T-helper 22 cell (primary cell): ENCODE results near the gene NEK4.
"Not testable (repeated sequence)": the region's sequence is repeated elsewhere in the genome, so short reads cannot be mapped to it uniquely, and the experiment has no call there.

Experiments
- DNase-seq: peaks from one replicate; pipeline ENCODE4 v3.0.0-alpha.2; 2020; ENCODE audit warnings: low read depth

Gene NEK4

DNA sequence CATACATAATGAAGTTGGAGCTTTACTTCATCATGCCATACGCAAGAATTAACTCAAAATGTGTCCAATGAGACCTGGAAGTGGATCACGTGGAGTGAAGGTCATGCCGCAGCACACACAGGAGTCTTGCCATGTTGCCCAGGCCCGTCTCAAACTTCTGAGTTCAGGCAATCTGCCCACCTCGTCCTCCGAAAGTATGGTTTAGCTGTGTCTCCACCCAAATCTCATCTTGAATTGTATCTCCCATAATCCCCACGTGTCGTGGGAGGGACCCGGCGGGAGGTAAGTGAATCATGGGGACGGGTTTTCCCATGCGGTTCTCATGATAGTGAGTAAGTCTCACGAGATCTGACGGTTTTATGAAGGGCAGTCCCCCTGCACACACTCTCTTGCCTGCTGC is 39.1 kb downstream of the NEK4 start:
- DNase-seq, result no peak

DNA sequence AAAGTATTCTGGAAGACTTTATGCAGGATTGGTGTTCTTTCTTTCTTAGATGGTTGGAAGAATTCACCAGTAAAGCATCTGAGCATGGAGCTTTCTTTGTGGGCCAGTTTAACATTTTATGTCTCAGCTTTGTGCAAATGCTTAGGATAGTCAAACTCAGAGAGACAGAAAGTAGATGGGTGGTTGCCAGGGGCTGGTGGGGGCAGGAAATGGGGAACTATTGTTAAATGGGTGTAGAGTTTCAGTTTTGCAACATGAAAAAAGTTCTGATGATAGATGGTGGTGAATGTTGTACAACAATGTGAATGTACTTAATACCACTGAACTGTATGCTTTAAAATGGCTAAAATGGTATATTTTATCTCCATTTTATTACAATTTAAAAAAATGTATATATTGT is 40.1 kb downstream of the NEK4 start:
- no peak for DNase-seq

DNA sequence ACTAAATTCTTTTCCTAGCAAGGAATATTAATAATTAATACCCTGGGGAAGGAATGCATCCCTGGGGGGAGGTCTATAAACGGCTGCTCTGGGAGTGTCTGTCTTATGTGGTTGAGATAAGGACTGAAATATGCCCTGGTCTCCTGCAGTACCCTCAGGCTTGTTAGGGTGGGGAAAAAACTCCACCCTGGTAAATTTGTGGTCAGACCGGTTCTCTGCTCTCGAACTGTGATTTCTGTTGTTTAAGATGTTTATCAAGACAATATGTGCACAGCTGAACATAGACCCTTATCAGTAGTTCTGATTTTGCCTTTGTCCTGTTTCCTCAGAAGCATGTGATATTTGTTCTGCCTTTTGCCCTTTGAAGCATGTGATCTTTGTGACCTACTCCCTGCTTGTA is 42.0 kb downstream of the NEK4 start:
- DNase-seq, result not testable (repeated sequence)

DNA sequence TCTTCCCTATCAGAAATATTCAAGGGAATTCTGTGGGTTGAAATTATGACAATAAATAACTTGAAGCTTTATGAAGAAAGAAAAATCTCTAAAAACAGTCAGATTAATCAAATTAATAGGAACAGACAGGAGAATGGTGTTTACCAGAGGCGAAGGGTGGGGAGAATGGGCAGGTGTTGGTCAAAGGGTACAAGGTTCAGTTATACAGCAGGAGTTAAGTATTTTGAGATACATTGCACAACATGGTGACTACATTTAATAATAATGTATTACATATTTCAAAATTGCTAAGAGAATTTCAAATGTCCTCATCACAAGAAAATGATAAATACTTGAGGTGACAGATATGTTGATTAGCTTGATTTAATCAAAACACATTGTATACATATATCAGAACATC is 46.2 kb downstream of the NEK4 start:
- DNase-seq, result no peak

DNA sequence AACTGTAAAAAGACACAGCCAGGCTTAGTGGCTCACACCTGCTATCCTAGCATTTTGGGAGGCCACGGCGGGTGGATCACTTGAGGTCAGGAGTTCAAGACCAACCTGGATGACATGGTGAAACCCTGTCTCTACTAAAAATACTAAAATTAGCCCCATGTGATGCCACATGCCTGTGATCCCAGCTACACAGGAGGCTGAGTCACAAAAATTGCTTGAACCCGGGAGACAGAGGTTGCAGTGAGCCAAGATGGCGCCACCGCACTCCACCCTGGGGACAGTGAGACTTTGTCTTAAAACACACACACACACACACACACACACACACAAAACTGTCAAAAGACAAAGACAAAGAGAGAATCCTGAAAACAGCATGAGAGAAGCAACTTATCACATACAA is 46.8 kb downstream of the NEK4 start:
- no peak for DNase-seq

DNA sequence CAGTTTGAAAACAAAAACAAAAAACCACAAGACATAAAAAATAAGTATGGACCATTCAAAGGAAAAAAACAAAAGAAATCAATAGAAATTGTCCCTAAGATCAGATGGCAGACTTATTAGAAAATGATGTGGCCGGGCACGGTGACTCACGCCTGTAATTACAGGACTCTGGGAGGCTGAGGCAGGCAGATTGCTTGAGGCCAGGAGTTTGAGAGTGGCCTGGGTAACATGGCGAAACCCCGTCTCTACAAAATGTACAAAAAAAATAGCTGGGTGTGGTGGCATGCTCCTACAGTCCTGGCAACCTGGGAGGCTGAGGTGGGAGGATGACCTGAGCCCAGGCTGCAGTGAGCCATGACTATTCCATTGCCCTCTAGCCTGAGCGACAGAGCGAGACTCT is 48.2 kb downstream of the NEK4 start:
- no peak for DNase-seq

DNA sequence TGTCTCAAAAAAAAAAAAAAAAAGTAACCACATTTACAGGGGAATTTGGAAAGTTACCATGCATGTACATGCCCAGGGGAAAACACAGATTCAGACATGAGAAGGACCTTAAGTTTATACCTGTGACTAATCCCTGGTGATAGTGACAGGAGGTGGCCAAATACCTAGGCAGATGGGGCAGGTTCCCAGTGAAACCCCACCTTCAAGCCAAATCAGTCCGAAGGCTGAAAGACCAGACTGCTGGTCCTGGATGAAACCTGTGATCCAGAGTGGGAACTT is 49.1 kb downstream of the NEK4 start:
- DNase-seq, result no peak

DNA sequence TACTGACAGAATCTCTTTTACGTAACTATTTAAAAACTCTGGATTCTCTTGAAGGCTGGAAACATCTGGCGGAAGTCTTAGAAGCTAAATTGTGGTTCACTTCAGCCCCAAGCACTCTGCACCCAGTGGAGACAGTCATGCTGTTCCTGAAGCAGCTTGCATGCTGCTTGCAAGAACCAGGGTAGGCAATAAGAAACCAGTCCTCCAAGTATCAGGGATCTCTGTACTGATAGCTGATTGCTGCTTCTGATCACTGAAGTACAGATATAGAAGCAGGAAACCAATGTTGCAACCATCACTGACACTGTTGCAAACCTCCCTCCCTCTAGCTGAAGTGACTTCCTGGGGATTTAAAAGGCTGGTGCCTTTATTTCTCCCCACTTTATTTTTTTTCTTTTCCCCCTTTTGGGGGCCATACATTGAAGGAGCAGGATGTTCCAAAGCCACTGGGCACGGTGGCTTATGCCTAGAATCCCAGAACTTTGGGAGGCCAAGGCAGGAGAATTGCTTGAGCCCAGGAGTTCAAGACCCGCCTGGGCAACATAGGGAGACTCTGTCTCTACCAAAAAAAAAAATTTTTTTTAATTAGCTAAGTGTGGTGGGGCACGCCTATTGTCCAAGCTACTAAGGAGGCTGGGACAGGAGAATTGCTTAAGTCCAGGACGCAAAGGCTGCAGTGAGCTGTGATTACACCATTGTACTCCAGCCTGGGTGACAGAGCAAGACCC is 49.6 kb downstream of the NEK4 start:
- DNase-seq, result no peak

DNA sequence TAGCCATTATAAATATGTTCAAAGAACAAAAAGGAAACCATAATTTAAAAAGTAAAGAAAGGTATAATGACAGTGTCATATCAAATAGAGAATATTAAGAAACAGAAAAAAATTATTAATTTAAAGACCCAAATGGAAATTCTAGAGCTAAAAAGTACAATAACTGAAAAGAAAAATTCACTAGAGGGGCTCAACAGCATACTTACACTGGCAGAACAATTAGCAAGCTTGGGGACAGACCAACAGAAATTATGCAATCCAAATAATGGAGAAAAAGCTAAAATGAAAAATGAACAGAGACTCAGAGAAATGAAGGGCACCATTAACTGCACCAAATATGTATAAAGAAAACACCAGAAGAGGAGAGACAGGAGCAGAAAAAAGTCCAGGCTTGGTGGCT is 51.1 kb downstream of the NEK4 start:
- DNase-seq, result no peak

DNA sequence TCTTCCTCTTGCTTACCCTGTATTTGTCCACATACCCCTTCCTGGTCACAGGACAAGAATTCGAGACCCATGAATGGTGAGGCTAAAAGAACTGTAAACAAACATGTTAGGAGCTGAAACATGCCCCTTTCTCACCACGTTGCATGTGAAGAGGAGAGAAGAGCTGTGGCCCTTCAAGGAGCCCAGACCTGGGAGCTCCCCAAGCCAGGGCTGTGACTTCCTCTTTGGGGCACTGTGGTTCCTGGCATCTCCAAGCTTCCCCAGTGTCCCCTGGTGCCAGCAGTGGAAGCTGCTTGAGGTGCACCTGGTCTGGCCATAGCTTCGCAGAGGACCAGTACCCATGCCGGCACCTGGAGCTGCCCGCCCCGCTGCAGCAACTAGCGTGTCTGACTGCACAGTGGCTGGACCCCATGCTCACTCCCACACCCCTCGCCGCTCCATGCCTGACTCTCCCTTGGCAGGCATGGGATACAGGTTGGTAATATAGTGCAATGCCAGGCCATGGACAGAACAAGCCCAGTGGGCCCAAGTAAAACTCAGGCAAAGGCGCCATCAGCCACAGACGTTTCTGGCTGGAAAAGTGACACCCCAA is 54.9 kb downstream of the NEK4 start:
- no peak for DNase-seq

DNA sequence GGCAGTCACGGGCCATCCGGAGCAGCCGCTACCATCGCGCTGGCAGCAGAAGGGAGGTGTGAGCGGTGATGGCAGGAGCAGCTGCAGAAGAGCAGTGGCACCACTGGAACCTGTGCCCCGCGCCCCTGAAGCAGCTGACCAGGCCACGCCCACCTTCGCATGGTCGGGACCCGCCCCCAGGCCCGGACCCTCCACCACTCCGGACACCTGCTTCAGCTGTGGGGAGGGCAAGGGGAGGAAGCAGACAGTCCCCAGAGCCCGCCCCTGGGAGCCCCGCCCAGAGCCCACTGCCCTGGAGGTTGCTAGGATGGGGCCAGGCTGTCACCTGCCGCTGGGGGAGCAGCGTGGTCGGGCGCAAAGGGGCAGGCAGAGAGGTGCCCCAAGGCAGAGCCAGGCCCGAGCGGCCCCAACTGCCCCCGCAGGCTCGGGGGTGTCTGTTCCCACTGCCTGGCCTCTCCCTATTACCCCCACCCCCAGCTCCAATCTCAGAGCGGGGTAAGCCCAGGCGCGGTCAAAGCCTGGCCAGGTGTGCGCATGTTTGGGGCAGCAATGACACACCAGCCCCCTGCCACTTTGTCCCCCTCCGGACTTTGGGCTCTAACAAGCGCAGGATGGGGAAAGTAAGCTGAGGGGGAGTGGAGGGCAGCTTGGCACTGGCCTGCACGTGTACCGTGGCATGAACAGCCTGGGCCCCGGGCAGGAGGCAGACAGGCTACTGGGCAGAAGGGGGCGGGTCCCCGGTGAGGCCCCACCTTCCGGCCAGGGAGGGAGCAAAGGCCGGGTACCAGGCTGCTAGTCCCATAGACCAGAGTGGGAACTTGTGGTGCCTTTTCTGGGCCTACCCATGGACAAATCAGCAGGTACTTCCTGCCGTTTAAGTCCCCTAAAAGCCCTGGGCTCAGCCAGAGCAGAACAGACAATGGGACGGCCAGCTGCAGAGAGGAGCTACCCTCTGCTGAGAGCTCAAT is 56.1 kb downstream of the NEK4 start:
- no peak for DNase-seq

DNA sequence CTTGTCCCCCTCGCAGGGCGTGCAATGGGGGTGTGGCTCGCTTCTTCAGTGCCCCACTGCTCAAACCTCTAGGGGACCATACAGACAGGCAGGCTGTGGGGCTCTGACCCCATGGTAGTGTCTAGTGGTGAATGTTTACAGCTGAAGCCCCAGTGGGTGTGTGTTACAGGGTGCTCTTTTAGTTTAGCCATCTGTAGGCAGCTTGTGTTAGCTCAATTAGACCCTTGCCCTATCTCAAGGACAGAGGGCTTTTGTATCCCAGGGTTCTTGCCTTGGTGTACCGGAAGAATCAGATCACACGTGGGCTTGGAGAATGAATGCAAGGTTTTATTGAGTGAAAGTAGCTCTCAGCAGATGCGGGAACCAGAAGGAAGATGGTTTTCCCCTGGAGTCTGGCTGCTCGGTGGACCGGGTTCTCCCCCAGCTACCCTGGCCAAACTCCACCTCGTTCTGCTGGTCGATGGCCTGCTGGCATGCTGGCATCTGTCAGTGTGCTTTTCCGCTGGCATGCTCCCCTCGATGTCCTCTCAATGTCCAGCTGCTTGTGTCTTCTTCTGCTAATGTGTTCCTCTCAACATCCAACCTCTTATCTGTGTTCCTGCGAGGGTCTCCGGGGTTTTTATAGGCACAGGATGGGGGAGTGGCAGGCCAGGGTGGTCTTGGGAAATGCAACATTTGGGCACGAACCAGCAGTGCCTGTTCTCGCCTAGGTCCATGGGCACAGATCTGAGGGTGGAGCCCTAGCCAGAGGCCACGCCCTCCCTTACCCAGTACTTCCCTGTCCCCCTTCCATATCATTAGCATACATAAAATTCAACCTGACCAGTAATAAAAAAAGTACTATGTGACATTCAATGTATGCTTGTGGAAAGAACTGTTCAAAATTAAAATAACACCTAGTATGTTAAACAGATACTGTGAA is 58.2 kb downstream of the NEK4 start:
- DNase-seq, result no peak

DNA sequence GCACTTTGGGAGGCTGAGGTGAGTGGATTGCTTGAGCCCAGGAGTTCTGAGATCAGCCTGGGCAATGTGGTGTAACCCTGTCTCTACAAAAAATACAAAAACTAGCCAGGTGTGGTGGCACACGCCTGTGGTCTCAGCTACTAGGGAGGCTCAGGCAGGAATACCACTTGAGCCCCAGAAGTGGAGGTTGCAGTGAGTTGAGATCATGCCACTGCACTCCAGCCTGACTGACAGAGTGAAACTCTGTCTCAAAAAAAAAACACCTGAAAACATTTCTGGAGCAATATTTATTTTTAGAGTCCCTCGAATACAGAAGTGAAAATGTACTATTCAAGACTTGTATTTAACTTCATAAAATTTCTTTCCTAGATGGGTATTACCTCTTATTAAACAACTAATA is 60.2 kb downstream of the NEK4 start:
- DNase-seq, result no peak

DNA sequence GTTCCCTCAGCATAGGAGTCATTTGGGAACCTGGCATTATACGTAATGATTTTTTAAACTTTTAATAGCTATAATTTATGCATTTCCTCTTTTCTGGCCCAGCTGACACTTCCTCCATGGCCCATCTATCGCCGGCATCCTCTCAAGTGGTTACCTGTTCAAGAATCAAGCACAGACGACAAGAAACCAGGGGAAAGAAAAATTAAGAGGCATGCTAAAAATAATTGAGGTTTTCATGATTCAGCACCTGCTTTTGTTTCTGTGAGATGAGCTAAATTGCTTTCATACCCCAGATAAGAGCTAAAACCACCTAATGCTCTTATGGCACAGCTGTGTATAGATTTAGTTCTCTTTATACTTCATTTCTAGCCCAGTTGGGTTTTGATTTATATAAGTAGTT is 63.2 kb downstream of the NEK4 start:
- no peak for DNase-seq

DNA sequence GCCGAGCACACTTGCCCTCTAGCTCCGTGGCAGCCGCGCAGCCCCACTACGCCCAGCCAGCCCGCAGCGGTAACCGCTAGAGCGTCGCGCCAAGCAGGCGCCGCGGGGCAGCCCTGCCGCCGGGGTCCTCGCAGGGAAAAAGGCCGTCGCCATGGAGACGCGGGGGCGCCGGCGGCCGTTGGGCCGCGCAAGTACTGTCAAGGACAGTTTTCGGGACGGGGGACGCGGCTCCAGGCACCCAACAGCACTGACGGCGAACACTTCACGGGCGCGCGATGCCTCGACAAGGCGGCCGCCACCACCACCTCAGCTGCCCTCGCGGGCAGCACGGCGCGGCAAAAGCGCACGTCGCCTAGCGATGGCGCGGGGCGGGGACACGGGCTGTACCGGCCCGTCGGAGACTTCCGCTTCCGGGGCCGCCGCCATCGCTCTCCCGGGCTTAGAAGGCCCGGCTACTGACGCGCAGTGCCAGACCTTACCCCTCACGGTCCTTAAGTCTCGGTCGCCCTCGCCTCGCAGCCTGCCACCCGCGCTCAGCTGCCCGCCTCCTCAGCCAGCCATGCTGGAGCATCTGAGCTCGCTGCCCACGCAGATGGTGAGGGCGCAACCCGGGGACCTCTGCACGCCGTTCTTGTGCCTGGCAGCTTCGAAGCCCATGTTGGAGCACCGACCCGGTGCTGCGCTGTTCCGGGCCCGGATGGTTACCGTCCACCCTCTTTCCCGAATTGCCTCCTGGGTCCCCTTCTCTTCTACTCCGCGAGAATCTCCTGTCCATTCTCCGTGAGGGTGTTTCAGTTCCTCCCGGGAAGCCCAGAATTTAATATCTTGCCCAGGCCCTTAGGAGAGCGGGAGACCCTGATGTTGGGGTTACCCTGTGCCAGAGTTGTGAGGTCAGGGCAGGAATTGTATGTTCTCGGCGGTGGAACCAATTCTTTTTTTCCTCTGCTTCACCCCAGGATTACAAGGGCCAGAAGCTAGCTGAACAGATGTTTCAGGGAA is 64.8 kb downstream of the NEK4 start, which contains the start of the genes GLT8D1 and SPCS1:
Gene GLT8D1 (minus strand): TSS at position 104 of the 999 bp plus-strand sequence. CDS start 5,331 bp downstream, outside the sequence.
Gene SPCS1 (plus strand): TSS at position 419 of the 999 bp plus-strand sequence. CDS start 141 bp downstream, at position 560.
- DNase-seq, result peak; percentile 80

DNA sequence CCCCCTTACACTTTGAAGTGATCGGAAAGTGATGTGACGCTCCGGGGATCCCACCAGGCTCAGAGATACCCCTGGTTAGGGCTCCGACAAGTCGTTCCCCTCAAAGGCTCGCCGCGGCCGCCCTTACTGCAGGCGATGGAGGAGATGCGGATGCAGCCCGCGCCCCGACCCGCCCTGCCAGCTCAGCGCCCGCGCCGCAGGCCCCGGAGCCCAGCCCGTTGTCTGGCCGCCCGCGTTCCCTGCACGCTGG is 65.4 kb downstream of the NEK4 start:
- DNase-seq, result no peak

DNA sequence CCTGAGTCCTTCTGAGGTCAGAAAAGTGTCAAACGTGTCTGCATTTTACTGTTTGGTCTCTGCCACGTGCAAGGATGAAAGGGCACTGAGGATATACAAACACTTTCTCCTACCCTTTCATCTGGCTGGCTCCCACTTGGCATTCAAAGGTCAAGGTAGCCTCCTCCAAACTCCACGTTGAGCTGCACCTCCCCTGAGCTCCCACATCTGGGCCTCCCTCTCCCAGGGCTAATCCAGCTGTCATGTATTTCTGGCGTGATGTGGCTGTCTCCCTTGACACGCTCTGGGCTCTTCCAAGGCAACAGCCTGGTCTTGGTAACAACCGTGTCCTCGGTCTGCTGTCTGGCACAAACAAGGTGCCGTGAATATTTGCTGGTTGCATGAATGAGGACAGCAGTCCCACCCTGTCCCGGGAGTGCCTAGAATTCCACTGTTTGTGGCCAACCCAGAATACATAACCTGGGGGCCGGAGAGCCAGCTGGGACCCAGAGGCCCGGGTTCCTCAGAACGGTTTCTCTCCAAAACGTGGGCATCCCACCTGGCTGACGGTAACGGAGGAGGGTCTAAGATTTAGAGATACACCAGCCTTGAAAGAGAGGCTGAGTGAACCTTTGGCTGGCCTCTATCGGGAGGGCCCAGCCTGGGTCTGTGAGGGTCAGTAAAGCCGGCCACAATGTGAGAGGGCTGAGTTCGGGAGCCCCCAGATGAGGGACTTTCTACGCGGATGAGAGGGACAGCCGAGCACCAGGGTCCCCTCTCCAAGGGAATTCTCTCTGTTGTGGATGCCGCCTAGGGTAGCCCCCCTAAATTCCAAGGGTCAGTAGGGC is 65.9 kb downstream of the NEK4 start:
- no peak for DNase-seq

DNA sequence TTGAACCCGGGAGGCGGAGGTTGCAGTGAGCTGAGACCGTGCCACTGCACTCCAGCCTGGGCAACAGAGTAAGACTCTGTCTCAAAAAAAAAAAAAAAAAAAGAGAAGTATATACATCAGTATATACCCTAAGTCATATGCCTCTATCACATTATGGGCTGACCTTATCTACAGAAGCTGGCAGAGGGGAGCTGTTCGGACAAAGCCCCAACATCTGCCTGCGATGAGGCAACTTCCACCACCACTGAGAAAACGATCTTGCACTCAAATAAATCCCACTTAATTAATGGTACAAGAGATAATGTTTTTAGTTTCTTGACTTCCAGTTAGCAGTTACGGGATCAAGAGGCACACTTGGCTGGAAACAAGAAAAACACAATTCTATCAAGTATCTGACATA is 67.4 kb downstream of the NEK4 start:
- DNase-seq, result no peak

DNA sequence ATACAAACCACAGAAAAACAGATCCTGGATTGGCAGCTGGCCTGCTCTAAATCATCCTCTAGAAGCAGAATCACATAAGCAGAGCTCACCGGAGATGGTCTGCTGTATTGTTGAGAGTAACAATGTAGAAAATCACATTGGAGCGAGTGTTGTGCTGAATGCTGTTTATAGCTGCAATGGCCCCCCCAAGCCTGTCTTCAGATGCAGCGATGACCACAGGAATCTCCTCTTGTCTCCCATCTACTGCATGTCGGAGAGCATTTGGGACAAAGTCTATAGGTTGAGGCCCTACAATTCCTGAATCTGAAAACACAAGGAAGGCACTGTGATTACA is 73.1 kb downstream of the NEK4 start:
- DNase-seq, result no peak
